ENCODE results near the gene ADGRB3.

Gene ADGRB3

DNA sequence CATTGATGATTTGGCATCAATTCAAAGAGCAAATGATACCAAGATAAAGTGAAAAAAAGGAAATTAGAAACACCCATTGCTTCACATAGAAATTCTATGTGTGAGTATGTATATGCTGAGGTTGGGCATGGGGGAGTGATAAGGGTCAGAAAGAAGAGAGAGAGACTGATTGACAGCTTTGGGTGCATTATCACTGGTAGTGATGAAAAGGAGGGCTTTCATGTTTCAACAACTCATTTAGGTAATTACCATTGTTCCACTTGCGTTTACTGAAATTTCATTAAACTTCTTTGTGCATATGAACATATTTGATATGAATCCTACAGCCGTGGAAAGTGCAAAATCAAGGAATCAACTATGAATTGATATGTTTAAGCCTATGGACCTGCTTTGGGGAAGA, 84.7 kb downstream of the ADGRB3 start:
- in situ Hi-C loops (cut with HindIII; ENCODE audit: low pct_unique_long_range_greater_than_20kb, low sequenced_read_pairs) = no loop called here
- TF ChIP-seq JUND (IDR thresholded peaks at IDR 0.05; ENCODE audit: low read depth) = no peak
- DNase-seq (ENCODE audit: low read depth in 1 of 2, low spot score in 1 of 2) = no peak

DNA sequence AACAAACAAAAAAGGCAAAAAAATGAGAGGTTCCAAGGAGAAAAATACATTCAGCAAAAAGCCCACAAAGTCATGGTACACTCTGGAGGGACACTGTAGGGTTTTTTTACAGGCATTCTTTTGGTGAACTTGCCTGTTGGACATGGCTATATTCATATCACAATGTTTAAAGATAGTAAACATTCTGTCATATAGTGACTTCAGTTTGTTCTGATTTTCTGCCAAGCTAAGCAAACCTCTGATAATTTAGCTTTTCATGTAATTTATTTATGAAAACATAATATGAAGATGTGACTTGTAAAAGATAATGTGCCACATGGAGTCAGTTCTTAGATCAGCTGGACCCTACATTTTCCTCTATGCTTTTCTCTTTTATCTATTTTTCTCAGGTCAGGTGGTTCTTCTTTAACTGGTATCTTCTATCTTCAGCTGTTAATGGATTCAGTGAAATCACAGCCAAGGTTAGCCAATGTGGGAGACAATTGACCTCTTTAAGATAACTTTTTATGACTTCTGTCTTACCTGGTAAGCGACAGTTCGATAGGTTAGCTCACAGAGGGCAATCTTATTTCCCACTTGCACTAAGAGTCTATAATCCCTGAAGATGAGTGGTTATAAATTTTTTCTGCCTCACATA, 87.9 kb downstream of the ADGRB3 start:
- TF ChIP-seq JUND (IDR thresholded peaks at IDR 0.05; ENCODE audit: low read depth) = no peak
- in situ Hi-C loops (cut with HindIII; ENCODE audit: low pct_unique_long_range_greater_than_20kb, low sequenced_read_pairs) = no loop called here
- DNase-seq (ENCODE audit: low read depth in 1 of 2, low spot score in 1 of 2) = no peak

- DNase-seq (ENCODE audit: low read depth in 1 of 2, low spot score in 1 of 2) = no peak
- no peak for TF ChIP-seq JUND (IDR thresholded peaks at IDR 0.05; ENCODE audit: low read depth)
These were observed 89.0 kb downstream of the ADGRB3 start for GRCh38 chr6:68724060-68724459.

DNA sequence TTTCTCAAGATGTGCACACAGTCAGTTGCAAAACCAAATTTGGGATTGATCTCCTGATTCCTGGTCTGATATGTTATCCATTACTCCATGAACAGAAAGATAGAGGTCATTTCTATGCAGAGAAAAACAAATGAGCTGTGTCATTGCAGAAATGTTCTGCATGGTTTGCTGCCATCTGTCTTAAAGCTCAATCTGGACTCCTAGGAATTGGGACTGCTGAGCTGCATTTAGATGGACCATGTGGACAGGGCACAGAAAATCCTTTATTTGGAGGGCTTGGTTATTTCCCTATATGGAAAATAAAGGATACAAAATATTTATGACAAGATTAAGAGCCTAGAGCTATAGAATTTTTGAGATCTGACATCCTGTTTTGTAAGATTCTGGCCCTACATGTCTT, 91.3 kb downstream of the ADGRB3 start:
- TF ChIP-seq JUND (IDR thresholded peaks at IDR 0.05; ENCODE audit: low read depth) = no peak
- in situ Hi-C loops (cut with HindIII; ENCODE audit: low pct_unique_long_range_greater_than_20kb, low sequenced_read_pairs) = no loop called here
- DNase-seq (ENCODE audit: low read depth in 1 of 2, low spot score in 1 of 2) = no peak

More at GRCh38 chr6:68724060-68724459, 89.0 kb downstream of the ADGRB3 start:
- in situ Hi-C loops (cut with HindIII; ENCODE audit: low pct_unique_long_range_greater_than_20kb, low sequenced_read_pairs) = no loop called here

DNA sequence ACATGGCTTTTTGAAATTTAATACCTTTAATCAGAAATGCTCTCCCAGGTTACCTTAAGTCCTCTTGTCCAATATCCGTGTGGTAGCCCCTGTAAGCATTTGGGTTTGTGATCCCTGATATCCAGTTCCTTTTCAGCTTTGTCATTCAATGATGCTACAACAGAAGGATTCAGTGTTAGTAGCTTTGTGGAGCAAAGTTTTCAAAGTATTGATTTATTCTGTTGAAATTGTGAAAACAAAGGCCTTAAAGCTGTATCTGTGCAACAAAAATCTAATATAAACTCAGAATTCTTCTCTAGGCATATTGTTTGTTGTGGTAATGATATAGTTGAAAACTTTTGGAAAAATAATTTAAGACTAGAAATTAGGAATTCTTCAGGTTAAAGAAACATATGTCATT, 91.9 kb downstream of the ADGRB3 start:
- no peak for TF ChIP-seq JUND (IDR thresholded peaks at IDR 0.05; ENCODE audit: low read depth)
- DNase-seq (ENCODE audit: low read depth in 1 of 2, low spot score in 1 of 2) = no peak
- in situ Hi-C loops (cut with HindIII; ENCODE audit: low pct_unique_long_range_greater_than_20kb, low sequenced_read_pairs) = no loop called here

GRCh38 chr6:68727699-68728098, 92.6 kb downstream of the ADGRB3 start:
- in situ Hi-C loops (cut with HindIII; ENCODE audit: low pct_unique_long_range_greater_than_20kb, low sequenced_read_pairs) = no loop called here
- no peak for DNase-seq (ENCODE audit: low read depth in 1 of 2, low spot score in 1 of 2)
- no peak for TF ChIP-seq JUND (IDR thresholded peaks at IDR 0.05; ENCODE audit: low read depth)

- no peak for DNase-seq (ENCODE audit: low read depth in 1 of 2, low spot score in 1 of 2)
- TF ChIP-seq JUND (IDR thresholded peaks at IDR 0.05; ENCODE audit: low read depth) = no peak
- in situ Hi-C loops (cut with HindIII; ENCODE audit: low pct_unique_long_range_greater_than_20kb, low sequenced_read_pairs) = no loop called here
These were observed 93.3 kb downstream of the ADGRB3 start for GRCh38 chr6:68728159-68728979.

- no peak for TF ChIP-seq JUND (IDR thresholded peaks at IDR 0.05; ENCODE audit: low read depth)
- in situ Hi-C loops (cut with HindIII; ENCODE audit: low pct_unique_long_range_greater_than_20kb, low sequenced_read_pairs) = no loop called here
- no peak for DNase-seq (ENCODE audit: low read depth in 1 of 2, low spot score in 1 of 2)
These were observed 94.4 kb downstream of the ADGRB3 start for GRCh38 chr6:68729377-68729903.

DNA sequence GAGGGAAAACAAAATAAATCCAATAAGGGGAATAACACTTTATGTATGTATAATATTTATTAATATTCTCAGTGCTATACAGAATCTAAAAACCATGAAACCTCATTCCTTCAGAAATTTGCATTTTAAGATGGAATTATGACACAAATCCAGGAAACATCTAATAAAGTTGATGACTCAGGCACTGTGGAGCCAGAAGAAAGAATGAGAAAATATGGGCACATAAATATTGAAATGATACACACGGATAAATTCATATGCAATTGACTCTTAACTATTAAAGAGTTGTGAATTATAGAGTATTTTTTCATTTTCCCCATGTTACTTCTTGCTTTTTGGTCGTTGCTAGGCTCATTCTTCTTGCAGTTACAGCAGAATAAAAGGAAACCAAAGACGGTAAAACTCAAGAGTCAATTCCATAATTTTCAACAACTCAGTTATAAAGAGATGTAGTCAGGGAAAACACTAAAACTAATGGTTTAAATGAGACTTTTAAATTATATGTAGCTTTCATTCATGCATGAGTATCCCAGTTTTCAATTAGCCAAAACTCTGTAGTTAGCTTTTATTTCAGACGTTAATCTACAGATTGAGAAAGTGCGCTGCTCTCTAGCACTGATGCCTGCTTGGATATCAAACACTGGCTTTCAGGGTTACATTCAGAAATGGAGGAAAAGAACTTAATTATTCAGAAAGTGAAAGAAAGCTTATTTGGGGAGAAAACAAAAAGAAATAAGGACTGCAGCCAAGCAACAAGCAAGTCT, 95.4 kb downstream of the ADGRB3 start:
- in situ Hi-C loops (cut with HindIII; ENCODE audit: low pct_unique_long_range_greater_than_20kb, low sequenced_read_pairs) = no loop called here
- no peak for TF ChIP-seq JUND (IDR thresholded peaks at IDR 0.05; ENCODE audit: low read depth)
- no peak for DNase-seq (ENCODE audit: low read depth in 1 of 2, low spot score in 1 of 2)

- in situ Hi-C loops (cut with HindIII; ENCODE audit: low pct_unique_long_range_greater_than_20kb, low sequenced_read_pairs) = no loop called here
- no peak for TF ChIP-seq JUND (IDR thresholded peaks at IDR 0.05; ENCODE audit: low read depth)
- no peak for DNase-seq (ENCODE audit: low read depth in 1 of 2, low spot score in 1 of 2)
These were observed 97.3 kb downstream of the ADGRB3 start for GRCh38 chr6:68732423-68732822.

DNA sequence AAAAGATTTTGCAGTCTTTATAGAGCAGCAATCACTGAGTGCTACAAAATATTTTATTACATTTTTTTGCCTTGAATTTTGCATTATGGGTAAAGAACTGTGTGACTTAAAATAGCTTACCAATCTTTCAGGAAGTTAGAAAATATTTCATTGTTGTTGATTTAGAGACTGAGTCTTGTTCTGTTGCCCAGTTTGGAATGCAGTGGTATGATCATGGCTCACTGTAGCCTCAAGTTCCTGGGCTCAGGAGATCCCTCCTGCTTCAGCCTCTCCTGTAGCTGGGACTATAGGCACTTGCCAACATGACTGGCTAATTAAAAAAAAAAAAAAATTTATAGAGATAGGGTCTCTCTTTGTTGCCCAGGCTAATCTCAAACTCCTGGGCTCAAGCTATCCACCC, 100.8 kb downstream of the ADGRB3 start:
- DNase-seq (ENCODE audit: low read depth in 1 of 2, low spot score in 1 of 2) = no peak
- no peak for TF ChIP-seq JUND (IDR thresholded peaks at IDR 0.05; ENCODE audit: low read depth)
- in situ Hi-C loops (cut with HindIII; ENCODE audit: low pct_unique_long_range_greater_than_20kb, low sequenced_read_pairs) = no loop called here

- in situ Hi-C loops (cut with HindIII; ENCODE audit: low pct_unique_long_range_greater_than_20kb, low sequenced_read_pairs) = no loop called here
- no peak for DNase-seq (ENCODE audit: low read depth in 1 of 2, low spot score in 1 of 2)
- TF ChIP-seq JUND (IDR thresholded peaks at IDR 0.05; ENCODE audit: low read depth) = no peak
These were observed 102.0 kb downstream of the ADGRB3 start for GRCh38 chr6:68737061-68737460.

GRCh38 chr6:68738039-68738438, 103.0 kb downstream of the ADGRB3 start:
- TF ChIP-seq JUND (IDR thresholded peaks at IDR 0.05; ENCODE audit: low read depth) = no peak
- DNase-seq (ENCODE audit: low read depth in 1 of 2, low spot score in 1 of 2) = no peak
- in situ Hi-C loops (cut with HindIII; ENCODE audit: low pct_unique_long_range_greater_than_20kb, low sequenced_read_pairs) = no loop called here
